H7 (cell line): Measurements from ENCODE around the gene STX8. TPM values are rescaled to one million over a fixed set of nuclear protein-coding genes. Genes with fewer than 3 reads are reported as not detected.

Source experiments
- DNase-seq: peaks from one replicate; pipeline ENCODE4 v3.0.0; 2012
- H3K27me3 ChIP-seq: 2 replicates; pipeline ENCODE4 v1.6.0; 2011; ENCODE audit warnings: mild to moderate bottlenecking, low read length; ENCODE audit not compliant: control insufficient read depth, insufficient read depth
- H3K36me3 ChIP-seq: replicated peaks from 2 replicates; pipeline ENCODE4 v1.5.1; 2011; ENCODE audit warnings: low read length; ENCODE audit not compliant: control insufficient read depth, insufficient read depth
- H3K4me3 ChIP-seq: 2 replicates; pipeline ENCODE4 v1.5.1; 2011; ENCODE audit warnings: low read depth, mild to moderate bottlenecking, control low read depth, low read length, moderate library complexity; ENCODE audit not compliant: insufficient read depth
- total RNA-seq: library from RNA; depleted of rRNA; stranded (reverse); fragments of >200 nt; shearing (Covaris generic); gene quantifications from 2 replicates; pipeline ENCODE4 v1.2.3, GENCODE V29; 2014

The STX8 gene
- total RNA-seq, 1 experiment from 2014 or later, result 51.8 TPM

- peaks cover 3% of the 10 kb centered on the region for H3K27me3 ChIP-seq
- no peak overlapping the region for H3K4me3 ChIP-seq
Measured at GRCh38 chr17:9238340-9239245, 337.0 kb downstream of the STX8 start.

GRCh38 chr17:9237661-9238301 lies 337.8 kb downstream of the STX8 start:
- H3K36me3 ChIP-seq, result no peaks in the 10 kb centered on the region
- H3K27me3 ChIP-seq, result peaks cover 3% of the 10 kb centered on the region
- H3K4me3 ChIP-seq, result no peak overlapping the region
- no peak for DNase-seq

More at GRCh38 chr17:9238340-9239245, 337.0 kb downstream of the STX8 start:
- DNase-seq, result no peak
- H3K36me3 ChIP-seq, result no peaks in the 10 kb centered on the region

GRCh38 chr17:9237053-9237410 lies 338.6 kb downstream of the STX8 start:
- DNase-seq, result no peak
- Histone ChIP-seq H3K27me3 (peaks cover 3% of the 10 kb centered on the region), H3K36me3 (no peaks in the 10 kb centered on the region), H3K4me3 (no peak overlapping the region)

GRCh38 chr17:9236286-9237052 lies 339.2 kb downstream of the STX8 start:
- Histone ChIP-seq H3K27me3 (peaks cover 3% of the 10 kb centered on the region), H3K36me3 (no peaks in the 10 kb centered on the region), H3K4me3 (no peak overlapping the region)
- no peak for DNase-seq

- DNase-seq, result no peak
- H3K27me3 ChIP-seq, result peaks cover 3% of the 10 kb centered on the region
- no peak overlapping the region for H3K4me3 ChIP-seq
- H3K36me3 ChIP-seq, result no peaks in the 10 kb centered on the region
Measured at GRCh38 chr17:9235346-9235745, 340.3 kb downstream of the STX8 start.

GRCh38 chr17:9234389-9234945 lies 341.2 kb downstream of the STX8 start:
- Histone ChIP-seq H3K36me3 (no peaks in the 10 kb centered on the region), H3K27me3 (peaks cover 3% of the 10 kb centered on the region), H3K4me3 (no peak overlapping the region)
- DNase-seq, result no peak

GRCh38 chr17:9233761-9234160 lies 341.9 kb downstream of the STX8 start:
- H3K27me3 ChIP-seq, result no peaks in the 10 kb centered on the region
- no peak overlapping the region for H3K4me3 ChIP-seq
- no peaks in the 10 kb centered on the region for H3K36me3 ChIP-seq
- peak; percentile 37 for DNase-seq

- Histone ChIP-seq H3K36me3 (no peaks in the 10 kb centered on the region), H3K27me3 (no peaks in the 10 kb centered on the region), H3K4me3 (no peak overlapping the region)
- no peak for DNase-seq
Measured at GRCh38 chr17:9233271-9233599, 342.4 kb downstream of the STX8 start.

GRCh38 chr17:9232591-9233270 lies 342.9 kb downstream of the STX8 start:
- H3K4me3 ChIP-seq, result no peak overlapping the region
- no peak for DNase-seq

GRCh38 chr17:9232155-9232475 lies 343.5 kb downstream of the STX8 start:
- Histone ChIP-seq H3K4me3 (no peak overlapping the region), H3K27me3 (no peaks in the 10 kb centered on the region), H3K36me3 (no peaks in the 10 kb centered on the region)
- DNase-seq, result no peak

More at GRCh38 chr17:9232591-9233270, 342.9 kb downstream of the STX8 start:
- H3K27me3 ChIP-seq, result no peaks in the 10 kb centered on the region
- no peaks in the 10 kb centered on the region for H3K36me3 ChIP-seq

GRCh38 chr17:9231449-9232154 lies 344.0 kb downstream of the STX8 start:
- Histone ChIP-seq H3K27me3 (no peaks in the 10 kb centered on the region), H3K36me3 (no peaks in the 10 kb centered on the region), H3K4me3 (no peak overlapping the region)
- no peak for DNase-seq

- Histone ChIP-seq H3K4me3 (no peak overlapping the region), H3K36me3 (no peaks in the 10 kb centered on the region), H3K27me3 (no peaks in the 10 kb centered on the region)
- peak; percentile 50 for DNase-seq
Measured at GRCh38 chr17:9230861-9231260, 344.8 kb downstream of the STX8 start.

GRCh38 chr17:9230346-9230745 lies 345.3 kb downstream of the STX8 start:
- Histone ChIP-seq H3K27me3 (no peaks in the 10 kb centered on the region), H3K36me3 (no peaks in the 10 kb centered on the region), H3K4me3 (no peak overlapping the region)
- DNase-seq, result no peak

- no peaks in the 10 kb centered on the region for H3K36me3 ChIP-seq
- no peak overlapping the region for H3K4me3 ChIP-seq
- DNase-seq, result no peak
- no peaks in the 10 kb centered on the region for H3K27me3 ChIP-seq
Measured at GRCh38 chr17:9229826-9230201, 345.8 kb downstream of the STX8 start.
